Measurements from ENCODE around the gene EPS8L2. TPM values are rescaled to one million over a fixed set of nuclear protein-coding genes. Genes with fewer than 3 reads are reported as not detected.

The EPS8L2 gene
- total RNA-seq, 1 experiment from 2014 or later = 92.8 TPM

- H3K36me3 Mint-ChIP-seq (ENCODE audit: insufficient read depth in 1 of 3, low read depth in 3 of 3) = peaks cover 55 to 82% (median 77%) of the 10 kb centered on the region in 3 experiments
- H3K18ac ChIP-seq (ENCODE audit: insufficient read length, low read depth, low read length) = no peak overlapping the region
Observed at GRCh38 chr11:686451-687243, 19.4 kb upstream of the EPS8L2 start.

More at GRCh38 chr11:686451-687243, 19.4 kb upstream of the EPS8L2 start:
- no peak for TF ChIP-seq CTCF (conservative IDR thresholded peaks at IDR 0.05)
- no CpG with 5 or more reads among the region's 30 CpGs for WGBS (ENCODE audit: extremely low coverage, insufficient read length, low lambda C conversion rate)
- no peak overlapping the region for H3K4me2 ChIP-seq (ENCODE audit: insufficient read depth, insufficient read length, low read length)
- 0 out of 2 replicates have a peak, but pooled peaks cover 2% of the 10 kb centered on the region for H3K4me1 ChIP-seq (ENCODE audit: insufficient read depth, low read length)
- no peak overlapping the region for H2BK15ac ChIP-seq (ENCODE audit: low read depth, low read length)
- no peaks in the 10 kb centered on the region for H4K20me1 ChIP-seq (ENCODE audit: control insufficient read depth, insufficient read depth, insufficient read length)
- H3T11ph ChIP-seq (ENCODE audit: low read length) = no peak overlapping the region
- no peaks in the 10 kb centered on the region for H3K27me3 Mint-ChIP-seq (ENCODE audit: low read depth)
- H2BK12ac ChIP-seq (ENCODE audit: insufficient read length, low read depth, low read length) = no peak overlapping the region
- H2AFZ ChIP-seq (ENCODE audit: low read length) = no peak overlapping the region
- no peak overlapping the region for H2BK20ac ChIP-seq (ENCODE audit: low read depth, low read length, poor library complexity, severe bottlenecking)
- no peaks in the 10 kb centered on the region; the same call in 1 of the 2 replicates for H3K79me2 ChIP-seq (ENCODE audit: insufficient read depth, low read length)
- no peak overlapping the region for H2BK5ac ChIP-seq (ENCODE audit: insufficient read length, low read length)
- H3K9me3 ChIP-seq (ENCODE audit: control insufficient read depth, low read depth, low read length) = no peaks in the 10 kb centered on the region
- H3K23ac ChIP-seq (ENCODE audit: insufficient read length, low read depth, low read length) = no peak overlapping the region
- no peak overlapping the region for H3K56ac ChIP-seq (ENCODE audit: insufficient read length, low read depth, low read length)
- H3K27ac ChIP-seq (ENCODE audit: insufficient read length, low read depth, low read length) = no peak overlapping the region
- H3K27ac Mint-ChIP-seq = peak overlapping the region in 2 of 3 experiments; percentile 37 to 68; a peak in 2 of 7 replicates
- no peak overlapping the region for H2AK5ac ChIP-seq (ENCODE audit: insufficient read length, low read length)
- H3K9me3 Mint-ChIP-seq = no peaks in the 10 kb centered on the region
- H3K4me3 Mint-ChIP-seq = no peak overlapping the region
- H3K27me3 ChIP-seq (ENCODE audit: insufficient read depth, low read length) = no peaks in the 10 kb centered on the region
- no peak overlapping the region for H3K14ac ChIP-seq (ENCODE audit: insufficient read depth, low read length)
- H3K79me1 ChIP-seq (ENCODE audit: insufficient read depth, low read depth, low read length, poor library complexity, severe bottlenecking) = no peaks in the 10 kb centered on the region
- H3K4me1 Mint-ChIP-seq = peaks cover 23 to 27% of the 10 kb centered on the region in 2 experiments
- H3K23me2 ChIP-seq (ENCODE audit: insufficient read length, low read depth, low read length, poor library complexity, severe bottlenecking) = no peaks in the 10 kb centered on the region
- no peak overlapping the region for H4K8ac ChIP-seq (replicated peaks; ENCODE audit: insufficient read length, low read depth, low read length)
- H3K9ac ChIP-seq (ENCODE audit: extremely low read depth, insufficient read length, low read length) = no peak overlapping the region
- no peak overlapping the region for H2BK120ac ChIP-seq (ENCODE audit: low read depth, low read length, poor library complexity, severe bottlenecking)
- no peak overlapping the region for H3K4ac ChIP-seq (ENCODE audit: low read depth, low read length)
- H4K91ac ChIP-seq (ENCODE audit: insufficient read length, low read depth, low read length) = no peak overlapping the region
- H4K5ac ChIP-seq (ENCODE audit: insufficient read length, low read depth, low read length) = no peak overlapping the region
- DNase-seq = no peak
